GM20000 (cell line): ENCODE results near the gene HEATR9.

ENCODE experiments used
- DNase-seq: peaks from one replicate; pipeline ENCODE4 v3.0.0; 2012; ENCODE audit warnings: low spot score
- TF ChIP-seq, protein P1 (sequence below): IDR thresholded peaks from 2 replicates; pipeline ENCODE4 v1.5.1; 2012; ENCODE audit warnings: mild to moderate bottlenecking, control low read depth; ENCODE audit errors: extremely low read depth, missing control alignments

The HEATR9 gene

DNA sequence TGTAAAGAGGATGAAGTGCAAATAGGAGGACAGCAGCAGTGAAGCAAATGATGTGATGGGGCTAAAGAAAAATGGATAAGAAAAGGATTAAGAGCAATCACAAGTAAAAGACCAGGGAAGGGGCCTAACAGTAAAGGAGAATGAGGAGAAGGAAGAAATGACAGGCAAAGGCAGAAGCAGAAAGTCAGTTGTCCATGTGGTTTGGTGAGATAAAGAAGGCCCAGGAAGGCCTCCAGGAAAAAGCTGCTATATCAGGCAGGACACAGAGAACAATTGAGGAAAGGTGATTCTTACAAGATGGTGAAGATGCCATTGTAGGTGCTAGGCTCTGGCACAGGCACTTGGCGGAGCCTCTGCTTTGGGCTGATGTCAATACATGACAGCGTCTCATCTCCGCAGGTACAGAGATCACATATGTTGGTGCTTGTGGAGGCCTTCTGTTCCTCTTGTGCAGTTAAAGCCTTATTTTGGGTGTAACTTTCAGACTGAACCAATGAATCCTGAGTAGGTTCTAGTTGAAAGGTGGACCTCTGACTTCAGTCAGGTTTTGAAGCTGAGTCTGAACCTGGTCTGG, 43.7 kb upstream of the HEATR9 start:
- no peak for DNase-seq
- TF ChIP-seq, protein P1, sequence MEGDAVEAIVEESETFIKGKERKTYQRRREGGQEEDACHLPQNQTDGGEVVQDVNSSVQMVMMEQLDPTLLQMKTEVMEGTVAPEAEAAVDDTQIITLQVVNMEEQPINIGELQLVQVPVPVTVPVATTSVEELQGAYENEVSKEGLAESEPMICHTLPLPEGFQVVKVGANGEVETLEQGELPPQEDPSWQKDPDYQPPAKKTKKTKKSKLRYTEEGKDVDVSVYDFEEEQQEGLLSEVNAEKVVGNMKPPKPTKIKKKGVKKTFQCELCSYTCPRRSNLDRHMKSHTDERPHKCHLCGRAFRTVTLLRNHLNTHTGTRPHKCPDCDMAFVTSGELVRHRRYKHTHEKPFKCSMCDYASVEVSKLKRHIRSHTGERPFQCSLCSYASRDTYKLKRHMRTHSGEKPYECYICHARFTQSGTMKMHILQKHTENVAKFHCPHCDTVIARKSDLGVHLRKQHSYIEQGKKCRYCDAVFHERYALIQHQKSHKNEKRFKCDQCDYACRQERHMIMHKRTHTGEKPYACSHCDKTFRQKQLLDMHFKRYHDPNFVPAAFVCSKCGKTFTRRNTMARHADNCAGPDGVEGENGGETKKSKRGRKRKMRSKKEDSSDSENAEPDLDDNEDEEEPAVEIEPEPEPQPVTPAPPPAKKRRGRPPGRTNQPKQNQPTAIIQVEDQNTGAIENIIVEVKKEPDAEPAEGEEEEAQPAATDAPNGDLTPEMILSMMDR: no peak

DNA sequence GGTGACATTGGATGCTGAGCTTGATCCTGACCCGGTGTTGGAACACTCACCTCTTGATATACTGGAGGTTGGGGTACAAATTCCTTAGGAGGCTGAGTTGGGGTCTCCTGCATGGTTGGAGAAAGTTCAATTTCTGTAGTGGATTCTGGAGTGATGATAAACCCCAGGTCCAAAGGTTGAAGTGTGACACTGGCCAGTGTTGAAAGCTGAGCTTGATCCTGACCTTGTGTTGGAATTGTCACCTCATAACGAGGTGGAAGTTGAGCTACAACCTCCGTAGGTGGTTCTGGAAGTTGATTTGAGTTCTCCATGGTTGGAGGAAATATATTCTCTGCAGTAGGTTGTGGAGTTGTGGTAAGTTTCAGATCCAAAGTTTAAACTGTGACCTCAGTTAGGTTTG, 40.7 kb upstream of the HEATR9 start:
- no peak for DNase-seq
- TF ChIP-seq, protein P1: no peak

DNA sequence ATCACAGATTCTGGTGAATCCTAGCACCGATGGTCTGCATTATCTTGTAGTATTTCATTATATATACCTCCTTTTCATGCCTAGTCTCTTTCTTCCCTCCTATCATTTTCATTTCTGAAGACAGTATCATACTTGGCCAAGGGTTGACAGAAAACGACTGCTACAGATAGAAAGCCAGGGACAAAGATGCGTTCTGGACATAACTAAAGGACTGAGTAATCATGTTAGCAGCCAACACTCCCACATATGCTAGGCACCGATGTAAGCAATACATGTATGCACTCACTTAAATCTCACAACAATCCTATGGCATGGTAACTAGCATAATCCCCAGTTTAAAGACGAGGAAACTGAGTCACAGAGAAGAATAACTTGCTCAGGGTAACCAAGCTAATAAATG, 39.0 kb upstream of the HEATR9 start:
- DNase-seq: no peak
- TF ChIP-seq, protein P1: no peak

DNA sequence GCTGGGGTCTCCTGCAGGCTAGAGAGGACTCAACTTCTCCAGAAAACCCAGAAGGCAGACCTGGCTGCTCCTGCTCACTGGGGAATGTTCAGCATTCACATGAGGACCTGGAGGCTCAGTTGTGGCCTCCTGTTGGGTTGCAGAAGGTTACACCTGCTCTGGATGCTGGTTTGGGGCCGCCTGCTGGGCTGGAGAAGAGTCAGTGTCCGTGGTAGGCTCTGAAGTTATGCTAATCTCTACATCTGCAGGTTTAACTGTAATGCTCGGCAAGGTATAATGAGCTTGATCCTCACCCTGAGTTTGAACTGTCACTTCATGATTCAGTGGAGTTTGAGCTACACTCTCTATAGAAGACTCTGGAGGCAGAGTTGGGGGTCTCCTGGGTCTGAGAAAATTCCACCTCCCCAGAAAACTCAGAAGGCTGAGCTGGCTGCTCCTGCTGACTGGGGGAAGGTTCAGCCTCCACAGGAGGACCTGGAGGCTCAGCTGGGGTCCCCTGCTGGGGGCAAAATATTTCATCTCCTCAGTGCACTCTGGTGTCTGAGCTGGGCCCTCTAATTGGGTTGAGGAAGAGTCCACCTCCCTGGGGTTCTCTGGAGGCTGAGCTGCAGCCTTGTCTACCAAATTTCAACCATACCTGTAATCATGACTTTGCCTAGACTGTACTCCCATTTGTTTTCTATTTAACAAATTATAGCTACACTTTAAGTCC, 38.4 kb upstream of the HEATR9 start:
- DNase-seq: no peak
- TF ChIP-seq, protein P1: no peak

DNA sequence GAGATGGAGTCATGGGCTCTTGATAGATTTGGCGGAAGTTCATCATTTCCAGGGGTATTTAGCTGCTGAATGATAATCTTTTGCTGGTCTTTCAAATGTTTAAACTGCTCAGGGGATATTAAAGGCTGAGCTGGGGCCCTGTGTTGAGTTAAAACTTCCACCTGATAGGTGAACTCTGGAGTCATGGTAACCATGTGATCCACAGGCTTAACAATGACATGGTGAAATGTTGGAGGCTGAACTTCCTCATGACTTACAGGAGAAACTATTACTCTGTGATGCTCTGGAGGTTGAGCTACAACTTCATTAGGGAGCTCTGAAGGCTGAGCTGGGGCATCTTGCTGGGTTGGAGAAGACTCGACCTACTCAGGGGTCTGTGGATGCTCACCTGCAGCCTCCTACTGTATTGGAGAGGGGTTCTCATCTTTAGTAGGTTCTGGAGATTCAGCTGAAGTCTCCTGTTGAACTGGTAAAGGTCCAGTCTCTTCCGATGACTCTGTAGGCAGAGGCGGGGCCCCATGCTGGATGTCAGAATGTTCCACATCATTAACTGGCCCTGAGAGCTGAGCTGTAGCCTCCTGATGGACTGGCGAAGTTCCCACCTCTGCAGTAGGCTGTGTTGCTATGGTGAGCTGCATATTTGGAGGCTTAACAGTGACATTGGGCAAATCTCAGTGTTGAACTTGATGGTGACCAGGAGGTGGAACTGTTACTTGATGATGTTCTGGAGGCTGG, 37.7 kb upstream of the HEATR9 start:
- no peak for DNase-seq
- TF ChIP-seq, protein P1: no peak

DNA sequence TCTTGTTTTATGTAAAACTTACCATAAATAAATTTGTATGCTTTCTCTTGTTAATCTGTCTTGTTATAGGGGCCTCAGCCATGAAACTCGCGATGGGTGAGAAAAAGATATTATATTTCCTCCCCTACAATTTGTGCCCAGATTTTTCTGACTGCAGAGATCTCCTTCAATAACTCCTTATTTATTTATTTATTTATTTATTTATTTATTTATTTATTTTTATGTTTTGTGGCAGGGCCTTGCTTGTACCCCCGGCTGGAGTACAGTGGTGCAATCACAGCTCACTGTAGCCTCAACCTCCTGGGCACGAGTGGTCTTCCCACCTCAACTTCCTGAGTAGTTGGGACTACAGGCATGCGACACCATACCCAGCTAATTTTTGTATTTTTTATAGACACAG, 34.8 kb upstream of the HEATR9 start:
- TF ChIP-seq, protein P1: no peak
- no peak for DNase-seq

DNA sequence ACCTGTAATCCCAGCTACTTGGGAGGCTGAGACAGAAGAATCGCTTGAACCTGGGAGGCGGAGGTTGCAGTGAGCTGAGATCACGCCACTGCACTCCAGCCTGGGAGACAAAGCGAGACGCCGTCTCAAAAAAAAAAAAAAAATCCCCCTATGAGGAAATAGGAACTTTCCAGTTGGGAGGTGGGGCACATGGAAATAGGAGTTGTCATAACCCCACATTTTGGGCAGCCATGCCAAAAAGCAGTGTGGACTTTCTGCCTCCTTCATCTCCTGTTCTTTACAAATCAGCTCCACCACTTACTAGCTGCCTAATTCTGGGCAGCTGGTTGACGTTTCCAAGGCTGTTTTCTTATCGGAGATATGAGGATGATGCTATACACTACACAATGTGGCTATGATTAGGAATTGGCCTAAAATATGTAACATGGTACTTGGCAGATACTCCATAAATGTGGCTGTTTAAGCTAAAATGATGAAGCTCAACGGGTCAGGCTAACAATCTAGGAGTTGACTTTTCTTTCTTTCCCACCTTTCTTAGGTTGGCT, 33.0 kb upstream of the HEATR9 start:
- no peak for DNase-seq

More for the DNA sequence above, 33.0 kb upstream of the HEATR9 start:
- TF ChIP-seq, protein P1: no peak
